HG03095 (cell line): ENCODE results near the gene TMEM132D.
"Not testable (repeated sequence)": the region's sequence is repeated elsewhere in the genome, so short reads cannot be mapped to it uniquely, and the experiment has no call there.

Source experiments
- ATAC-seq: cut with Tn5 transposase; IDR thresholded peaks from one replicate; pipeline ENCODE4 v1.9.1; 2021; ENCODE audit warnings: moderate library complexity; ENCODE audit not compliant: unreplicated experiment

The TMEM132D gene

DNA sequence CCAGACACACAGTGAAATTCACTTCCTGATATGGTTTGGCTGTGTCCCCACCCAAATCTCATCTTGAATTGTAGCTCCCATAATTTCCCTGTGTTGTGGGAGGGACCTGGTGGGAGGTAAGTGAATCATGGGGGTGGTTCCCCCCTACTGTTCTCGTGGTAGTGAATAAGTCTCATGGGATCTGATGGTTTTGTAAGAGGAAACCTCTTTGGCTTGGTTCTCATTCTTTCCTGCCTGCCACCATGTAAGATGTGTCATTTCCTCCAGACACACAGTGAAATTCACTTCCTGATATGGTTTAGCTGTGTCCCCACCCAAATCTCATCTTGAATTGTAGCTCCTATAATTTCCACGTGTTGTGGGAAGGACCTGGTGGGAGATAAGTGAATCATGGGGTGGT, 354.8 kb downstream of the TMEM132D start:
- not testable (repeated sequence) for ATAC-seq

DNA sequence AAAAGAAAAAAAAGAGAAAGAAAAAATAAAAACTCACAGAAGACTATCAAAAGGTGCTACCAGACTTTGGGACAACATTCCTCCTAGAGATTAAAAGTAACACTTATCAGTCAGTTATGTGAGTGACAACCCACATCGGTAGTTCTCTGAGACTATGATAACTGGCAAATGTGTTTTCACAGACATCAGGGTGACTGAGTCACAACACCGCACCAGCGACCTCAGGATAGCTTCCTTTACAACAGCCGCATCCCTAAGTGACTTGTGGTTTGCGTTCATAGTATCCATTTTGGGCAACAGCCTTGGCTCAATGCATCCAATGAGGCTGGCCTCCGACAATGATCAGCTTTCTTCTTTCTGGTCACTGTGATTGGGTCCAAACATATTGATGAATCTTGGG, 359.1 kb downstream of the TMEM132D start:
- ATAC-seq = no peak

DNA sequence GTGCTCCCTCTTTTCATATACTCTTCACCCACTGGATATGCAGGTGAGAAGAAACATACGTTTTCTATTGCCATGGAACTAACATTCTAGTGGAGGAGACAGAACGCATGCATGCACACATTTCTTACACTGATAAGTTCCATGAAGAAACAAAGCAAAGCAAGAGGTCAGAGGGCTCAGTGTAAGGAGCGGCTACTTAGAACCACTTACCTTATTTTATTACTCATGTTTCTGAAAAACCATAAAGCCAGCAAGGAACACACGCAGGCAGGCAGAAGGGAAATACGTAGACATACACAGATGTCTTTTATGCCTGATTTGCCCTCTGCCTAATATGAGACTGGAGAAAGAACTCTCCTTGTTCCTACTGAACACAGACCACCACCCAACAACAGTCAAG, 362.9 kb downstream of the TMEM132D start:
- ATAC-seq = no peak

DNA sequence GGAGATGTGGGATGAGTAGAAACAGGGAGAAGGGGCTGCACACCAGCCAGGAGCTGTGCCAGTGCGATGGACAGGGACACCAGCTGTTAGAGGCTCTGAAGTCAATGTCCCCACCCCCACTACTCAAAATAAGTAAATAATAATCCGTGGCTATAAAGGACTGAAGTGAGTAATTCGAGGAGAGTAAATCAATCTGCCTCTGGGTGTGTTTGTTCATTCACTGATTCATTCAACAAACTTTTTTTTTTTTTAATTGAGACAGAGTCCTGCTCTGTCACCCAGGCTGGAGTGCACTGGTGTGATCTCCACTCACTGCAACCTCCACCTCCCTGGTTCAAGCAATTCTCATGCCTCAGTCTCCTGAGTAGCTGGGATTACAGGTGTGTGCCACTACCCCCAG, 363.6 kb downstream of the TMEM132D start:
- no peak for ATAC-seq

DNA sequence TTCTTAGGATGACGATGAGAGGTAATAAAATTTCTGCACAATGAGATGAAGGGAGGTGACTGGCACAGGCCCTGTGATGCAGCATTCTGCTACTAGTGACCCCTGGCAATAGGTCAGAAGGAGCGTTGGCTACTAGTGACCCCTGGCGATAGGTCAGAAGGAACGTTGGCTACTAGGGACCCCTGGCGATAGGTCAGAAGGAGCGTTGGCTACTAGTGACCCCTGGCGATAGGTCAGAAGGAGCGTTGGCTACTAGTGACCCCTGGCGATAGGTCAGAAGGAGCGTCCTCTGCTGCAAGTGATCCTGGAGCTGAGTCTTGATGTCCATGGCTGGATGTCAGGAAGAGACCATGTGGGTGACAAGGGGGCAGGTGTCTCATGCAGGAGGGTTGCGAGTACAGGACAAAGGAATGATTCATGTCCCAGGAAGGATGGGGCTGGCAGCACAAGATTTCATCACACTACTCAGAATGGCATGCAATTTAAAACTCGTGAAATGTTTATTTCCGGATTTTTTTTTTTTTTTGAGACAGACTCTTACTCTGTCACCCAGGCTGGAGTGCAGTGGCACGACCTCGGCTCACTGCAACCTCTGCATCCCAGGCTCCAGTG, 365.0 kb downstream of the TMEM132D start:
- not testable (repeated sequence) for ATAC-seq

DNA sequence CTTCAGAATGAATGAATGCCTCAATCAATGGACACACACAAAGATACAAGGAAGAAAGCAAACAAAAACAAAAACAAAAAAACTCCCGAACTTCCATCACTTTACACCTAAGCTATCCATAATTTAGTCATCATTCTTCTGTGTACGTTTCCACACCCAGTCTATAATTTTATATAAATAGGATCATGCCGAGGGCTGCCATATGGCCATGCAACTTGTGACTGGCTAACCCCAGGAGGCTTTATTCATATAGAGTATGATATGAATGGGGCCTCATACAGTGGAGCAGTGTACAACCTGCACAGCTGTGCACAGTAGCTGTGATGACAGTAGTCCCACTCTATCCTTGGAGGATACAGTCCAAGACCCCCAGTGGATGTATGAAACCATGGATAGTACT, 365.7 kb downstream of the TMEM132D start:
- ATAC-seq = no peak

DNA sequence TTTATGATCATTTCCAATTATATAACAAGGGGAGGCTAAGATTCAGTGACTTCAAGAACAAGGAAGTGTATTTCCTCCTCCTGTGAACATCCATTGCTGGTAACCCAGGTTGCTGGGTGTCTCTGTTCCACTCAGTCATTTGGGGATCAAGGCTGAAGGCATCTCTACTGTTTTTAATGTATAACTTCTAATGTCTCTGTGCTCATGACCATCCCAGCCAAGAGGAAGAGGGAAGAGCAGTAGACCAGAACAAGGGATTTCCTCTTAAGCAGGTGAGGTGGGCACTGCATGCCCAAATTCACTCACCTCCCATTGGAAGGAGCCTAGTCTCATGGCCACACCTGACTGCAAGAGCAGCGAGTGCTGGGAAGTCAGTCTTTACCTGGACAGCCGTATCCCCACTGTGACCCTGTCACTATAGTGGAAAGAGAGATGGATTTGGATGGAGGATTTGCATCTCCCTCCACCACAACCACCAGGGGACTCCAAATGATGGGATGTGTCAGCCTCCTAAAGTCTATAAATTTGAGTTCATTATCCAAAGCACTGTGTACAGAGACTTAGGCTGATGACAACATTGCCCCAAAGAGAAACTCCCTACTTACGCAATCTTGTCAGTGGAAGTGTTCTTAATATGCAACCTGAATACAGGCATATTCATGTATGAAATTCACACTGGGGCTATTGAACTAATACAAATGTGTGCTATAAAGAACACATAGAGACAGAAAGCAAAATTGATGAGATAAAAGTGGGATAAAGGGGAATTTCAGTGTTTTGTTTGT, 368.7 kb downstream of the TMEM132D start:
- ATAC-seq = no peak

DNA sequence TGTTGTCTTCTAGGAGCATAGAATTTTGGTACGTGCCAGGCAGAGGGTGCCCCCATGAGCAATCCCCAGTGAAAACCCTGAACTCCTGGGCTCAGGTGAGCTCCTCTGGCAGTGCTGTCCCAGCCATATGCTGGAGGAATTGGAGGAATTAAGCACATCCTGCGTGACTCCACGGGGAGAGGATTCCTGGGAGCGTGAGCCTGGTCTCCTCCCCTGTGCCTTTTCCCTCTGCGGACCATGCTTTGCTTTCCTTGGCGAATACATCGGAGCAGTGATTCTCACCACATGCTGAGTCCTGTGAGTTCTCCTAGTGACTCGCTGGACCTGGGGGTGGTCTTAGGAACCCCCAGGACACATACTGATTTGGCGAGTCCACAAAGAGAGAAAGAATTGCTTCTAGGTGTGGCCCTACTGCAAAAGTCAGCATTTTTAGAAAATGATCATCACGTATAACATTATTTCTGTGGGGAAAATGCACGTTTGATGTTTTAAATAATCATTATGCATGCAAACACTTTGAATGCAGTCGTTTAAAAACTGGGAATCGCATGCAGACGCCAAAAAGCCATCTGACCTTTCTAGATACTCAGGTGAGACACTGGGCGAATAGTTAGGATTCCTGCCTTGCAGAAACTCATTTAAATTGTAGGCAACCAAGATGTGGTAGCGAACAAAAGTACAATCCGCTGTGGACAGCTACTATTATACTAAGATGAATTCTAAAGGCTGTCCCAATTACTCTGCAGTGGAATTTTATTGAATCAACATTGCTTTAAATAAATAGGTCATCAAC, 370.9 kb downstream of the TMEM132D start:
- ATAC-seq = no peak

DNA sequence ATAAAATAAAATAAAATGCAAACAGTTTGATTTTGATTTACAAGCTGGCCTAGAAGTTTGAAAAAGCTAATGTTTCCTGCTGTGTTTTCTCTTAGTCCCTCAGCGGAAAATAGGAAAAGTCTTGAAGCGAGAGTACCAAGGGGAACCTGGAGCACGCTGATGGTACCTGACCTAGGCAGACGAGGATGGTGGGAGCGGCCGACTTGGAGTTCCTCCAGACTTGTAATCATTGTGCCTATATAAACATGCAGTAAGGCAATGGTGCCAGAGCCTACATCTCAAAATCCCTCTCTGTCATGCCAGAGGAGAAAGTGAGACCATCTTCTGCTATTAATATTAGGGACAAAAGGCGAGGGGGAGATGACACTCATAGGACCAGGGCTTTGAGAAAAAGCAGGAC, 371.7 kb downstream of the TMEM132D start:
- no peak for ATAC-seq

DNA sequence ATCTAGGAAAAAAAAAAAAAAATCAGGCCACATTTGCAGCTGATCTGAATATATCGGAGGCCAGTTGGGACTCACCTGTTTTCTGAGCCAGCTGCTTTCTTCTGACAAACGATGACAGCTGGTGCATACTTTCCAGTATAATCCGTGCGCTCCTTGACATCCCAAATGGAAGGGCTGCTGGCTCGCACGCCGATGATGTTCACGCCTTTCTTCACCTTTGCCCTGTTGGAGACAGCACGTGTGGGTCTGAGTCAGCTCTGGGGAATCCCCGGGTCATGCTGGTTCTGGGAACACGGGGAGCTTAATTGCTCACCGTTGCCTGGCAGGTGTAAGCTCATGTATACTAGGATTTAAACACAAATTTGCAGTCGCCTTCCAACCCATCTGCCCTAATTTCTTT, 372.8 kb downstream of the TMEM132D start:
- no peak for ATAC-seq

DNA sequence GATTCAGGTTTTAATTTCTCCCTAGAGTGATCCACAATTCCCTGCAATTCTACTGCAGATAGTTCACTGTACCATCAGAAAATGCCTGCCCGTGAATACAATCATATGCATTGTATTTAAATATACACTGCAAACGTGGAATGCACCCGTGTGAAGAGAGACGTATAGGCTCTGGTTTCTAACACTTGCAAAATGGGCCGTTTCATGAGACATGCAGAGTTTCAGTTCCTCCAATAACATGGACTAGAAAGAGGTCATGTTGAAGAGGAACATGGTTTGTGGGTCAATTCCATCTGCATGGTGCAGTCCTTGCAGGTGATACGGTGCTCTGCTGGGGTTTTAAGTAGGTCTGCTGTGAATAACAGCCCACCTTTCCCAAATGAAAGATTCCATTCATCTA, 373.3 kb downstream of the TMEM132D start:
- ATAC-seq = no peak

DNA sequence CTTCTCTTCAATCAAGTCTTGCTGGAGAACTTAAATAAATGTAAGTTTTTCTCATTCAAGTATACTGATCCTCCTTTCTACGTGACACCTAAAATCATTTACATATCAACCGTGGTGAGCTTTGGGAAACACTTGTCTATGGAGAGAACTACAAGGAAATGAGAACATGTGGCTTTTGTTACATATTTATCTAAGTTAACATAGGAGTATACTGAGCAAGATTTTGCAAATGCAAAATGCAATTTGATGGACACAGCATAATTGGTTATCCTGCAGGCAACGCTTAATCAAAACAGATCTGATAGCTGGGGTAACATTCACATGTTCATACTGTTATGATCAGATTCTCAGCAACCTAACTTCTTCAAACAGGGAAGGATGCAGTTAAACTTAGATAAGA, 376.3 kb downstream of the TMEM132D start:
- no peak for ATAC-seq

DNA sequence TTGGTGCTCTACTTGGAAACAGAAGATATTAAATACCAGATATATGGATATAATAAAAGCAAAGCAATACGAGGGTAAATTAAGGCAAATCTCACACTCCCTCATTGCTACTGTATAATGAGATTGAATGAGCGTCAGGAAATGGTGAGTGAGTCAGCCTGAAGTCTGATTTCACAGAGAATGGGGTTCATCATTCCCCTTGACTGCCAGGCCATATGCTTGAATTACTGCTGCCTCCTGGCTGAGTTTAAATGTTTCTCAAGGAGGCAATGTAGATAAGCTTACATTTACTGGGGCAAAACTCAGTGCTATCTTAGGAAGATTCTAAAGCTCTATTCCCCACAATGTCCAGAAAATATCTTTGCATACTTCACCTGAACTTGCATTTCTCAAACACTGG, 380.2 kb downstream of the TMEM132D start:
- no peak for ATAC-seq

DNA sequence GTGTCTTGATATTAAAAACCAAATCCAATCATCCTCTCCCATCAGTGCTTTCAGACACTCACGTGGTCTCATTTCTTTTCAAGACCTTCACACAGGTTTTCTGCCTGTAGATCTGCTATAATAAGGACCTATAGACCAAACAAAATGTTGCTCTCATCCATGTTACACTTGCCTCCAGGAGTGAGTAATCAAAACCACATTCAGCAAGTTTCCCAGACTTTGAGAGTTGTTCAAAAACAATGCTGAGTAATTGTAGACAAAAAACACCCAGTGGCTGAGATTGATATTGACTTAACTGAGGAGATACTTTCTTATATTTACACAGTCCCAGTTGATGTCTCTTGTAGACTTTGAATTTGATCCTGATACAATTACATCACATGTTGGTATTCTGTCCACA, 383.1 kb downstream of the TMEM132D start:
- ATAC-seq = no peak

DNA sequence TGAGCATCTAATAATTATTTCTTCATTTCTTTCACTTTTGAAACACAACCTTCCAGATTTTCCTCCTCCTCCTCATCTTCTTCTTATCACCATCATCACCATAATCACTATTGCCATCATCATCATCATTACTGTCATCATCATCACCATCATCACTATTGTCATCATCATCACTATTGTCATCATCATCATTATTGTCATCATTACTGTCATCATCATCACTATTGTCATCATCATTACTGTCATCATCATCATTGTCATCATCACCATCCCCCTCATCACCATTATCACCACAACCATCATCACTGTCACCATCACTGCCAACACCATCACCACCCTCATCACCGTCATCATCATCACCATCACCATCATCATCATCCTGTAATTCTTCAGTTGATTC, 400.0 kb downstream of the TMEM132D start:
- no peak for ATAC-seq

DNA sequence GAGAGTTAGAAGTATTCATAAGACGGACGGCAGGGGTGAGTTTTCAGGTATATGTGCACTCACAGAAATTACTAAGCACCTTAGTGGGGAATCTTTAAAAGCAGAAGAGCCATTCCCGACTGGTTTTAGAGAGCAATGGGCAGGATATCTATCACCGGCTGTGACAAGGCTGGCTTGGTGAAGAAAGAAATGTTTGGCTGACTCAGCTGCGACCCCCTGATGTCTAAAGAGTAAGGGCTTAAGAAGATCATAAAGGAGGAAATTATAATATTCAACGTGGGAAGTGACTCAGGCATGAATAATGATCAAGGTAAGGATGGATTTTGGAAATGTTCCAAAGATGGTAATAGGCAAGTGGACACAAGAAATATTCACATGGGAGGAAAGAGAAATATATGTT, 407.6 kb downstream of the TMEM132D start:
- no peak for ATAC-seq

DNA sequence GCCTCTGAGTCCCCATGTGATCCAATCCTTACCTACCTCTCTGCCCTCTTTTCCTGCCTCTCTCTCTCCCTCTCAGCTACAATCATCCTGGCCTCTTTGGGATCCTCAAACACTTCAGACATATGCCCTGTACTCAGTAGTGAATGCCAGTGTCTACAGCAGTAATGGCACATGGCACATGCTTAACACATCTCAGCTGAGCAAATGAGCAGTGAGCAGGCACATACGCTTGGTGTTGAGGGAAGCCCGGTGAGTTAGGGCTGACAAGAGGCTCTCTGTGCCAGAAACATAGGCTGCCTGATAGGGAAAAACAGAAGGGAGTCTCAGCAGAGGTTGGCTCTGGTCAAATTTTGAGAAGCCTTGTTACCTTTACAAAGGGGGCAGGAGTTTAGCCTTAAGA, 409.1 kb downstream of the TMEM132D start:
- no peak for ATAC-seq

DNA sequence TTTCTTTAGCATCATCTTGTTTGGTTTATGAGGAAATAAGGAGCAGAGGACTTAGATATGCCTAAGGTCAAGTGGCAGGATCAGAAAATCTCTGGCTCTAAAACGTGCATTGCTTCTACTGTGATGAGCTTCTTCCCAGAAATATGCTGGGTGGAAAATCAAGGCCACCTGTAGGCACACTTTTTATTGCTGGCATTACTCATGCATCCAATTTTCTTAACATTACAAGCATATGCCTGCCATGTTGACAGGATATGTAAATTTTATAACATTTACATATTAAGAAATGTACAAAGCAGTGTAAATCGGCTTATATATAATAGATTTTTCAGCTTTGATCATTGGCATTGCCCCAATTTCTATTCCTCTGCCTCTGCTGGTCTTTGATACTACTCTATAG, 409.6 kb downstream of the TMEM132D start:
- ATAC-seq = no peak

DNA sequence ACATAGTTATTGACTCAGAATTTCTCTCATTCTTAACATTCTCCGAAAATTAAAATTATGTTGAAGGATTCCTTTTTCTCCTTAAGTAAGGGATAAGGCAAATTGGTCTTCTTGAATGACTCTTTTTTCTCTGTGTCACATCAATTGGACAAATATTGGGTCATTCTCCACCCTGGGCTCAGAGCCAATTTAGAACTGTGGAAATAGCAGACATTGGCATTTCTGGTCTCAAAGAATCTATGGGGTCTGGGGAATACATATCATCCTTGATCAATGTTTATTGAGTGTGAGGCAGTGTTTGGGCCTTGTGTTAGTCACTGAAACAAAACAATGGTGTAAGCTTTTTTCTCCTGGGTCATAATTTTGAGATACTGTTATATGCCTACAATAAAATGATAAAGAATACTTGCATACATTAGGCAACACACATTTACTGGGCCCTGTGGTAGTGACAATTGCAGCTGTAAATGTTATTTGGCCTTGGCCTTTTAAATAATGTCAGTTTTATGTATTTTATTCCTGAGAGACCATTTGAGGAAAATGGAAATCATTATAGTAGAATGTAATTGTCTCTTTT, 414.6 kb downstream of the TMEM132D start:
- no peak for ATAC-seq

DNA sequence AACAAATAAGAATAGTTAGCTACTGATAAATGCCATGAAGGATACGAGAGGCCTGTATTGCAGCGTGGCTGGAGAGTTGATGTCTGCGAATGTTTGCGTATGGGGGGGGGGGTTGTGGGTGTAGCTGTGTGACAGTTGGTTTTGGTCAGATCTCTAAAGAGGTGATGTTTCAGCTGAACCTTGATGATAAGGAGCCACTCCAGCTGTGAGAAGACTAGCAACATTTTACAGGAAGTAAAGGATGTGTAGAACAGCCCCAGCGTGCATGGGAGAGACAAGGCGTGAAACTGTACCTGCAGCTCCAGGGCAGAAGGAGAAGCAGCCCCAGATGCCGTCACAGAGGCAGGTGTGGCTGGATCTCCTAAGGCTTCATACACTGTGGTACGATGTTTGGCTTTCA, 416.9 kb downstream of the TMEM132D start:
- no peak for ATAC-seq

DNA sequence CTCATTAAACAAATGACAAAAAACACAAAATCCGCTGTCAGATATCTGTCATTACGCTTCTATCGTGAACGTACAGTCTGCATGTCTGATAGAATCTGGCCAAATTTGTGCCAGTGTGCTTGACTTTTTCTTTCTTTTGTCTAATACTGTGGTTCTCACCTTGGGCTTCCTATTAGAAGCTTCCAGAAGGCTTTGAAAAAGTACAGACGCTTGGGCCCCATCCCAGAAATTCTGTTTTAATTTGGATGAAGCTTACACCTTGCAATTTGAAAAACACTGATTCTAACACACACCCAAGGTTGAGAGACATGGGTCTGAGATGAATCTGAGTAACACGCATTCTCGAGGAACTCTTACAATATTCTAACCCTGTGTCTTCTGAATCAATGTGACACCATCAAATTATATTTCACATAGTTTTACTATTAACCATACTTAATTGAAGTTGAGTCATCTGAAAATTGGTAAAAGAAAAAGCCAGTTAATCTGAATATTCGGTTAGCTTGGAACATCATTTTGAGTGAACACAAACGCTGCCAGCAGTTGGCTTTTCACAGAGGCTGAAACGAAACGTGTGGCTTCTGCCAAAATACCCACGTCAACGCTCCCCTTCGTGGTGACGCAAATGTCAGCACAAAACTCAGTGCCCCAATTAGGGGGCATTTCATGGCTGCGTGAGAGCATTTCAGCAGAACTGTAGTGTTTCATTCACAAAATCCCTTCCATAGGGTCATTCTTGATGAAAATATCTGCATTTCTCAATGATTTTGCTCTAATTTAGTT, 420.5 kb downstream of the TMEM132D start:
- no peak for ATAC-seq
